SU-DHL-6 (cell line): ENCODE results near the gene MYO9A.

Source experiments
- CTCF ChIP-seq: fragments of 200-600 bp; sonication (generic); IDR thresholded peaks from one replicate; pipeline ENCODE4 v1.5.1; 2017; ENCODE audit warnings: antibody characterized with exemption, mild to moderate bottlenecking, low read length, moderate library complexity; ENCODE audit not compliant: insufficient read depth, poor library complexity, severe bottlenecking
- EZH2phosphoT487 ChIP-seq: fragments of 200-600 bp; sonication (generic), shearing (Covaris generic); conservative IDR thresholded peaks from 2 replicates; pipeline ENCODE4 v1.6.1; 2018; ENCODE audit warnings: mild to moderate bottlenecking, antibody characterized with exemption, low read length, moderate library complexity, mixed read lengths

- TF ChIP-seq CTCF: no peak
- no peak for TF ChIP-seq EZH2phosphoT487
Observed at GRCh38 chr15:72112116-72112515, 5.8 kb downstream of the MYO9A start.
